ENCODE measurements around the gene CRYBG1.
A peak's percentile ranks its signal among the peaks of the same experiment; 100 is the strongest.

CRYBG1 gene

DNA sequence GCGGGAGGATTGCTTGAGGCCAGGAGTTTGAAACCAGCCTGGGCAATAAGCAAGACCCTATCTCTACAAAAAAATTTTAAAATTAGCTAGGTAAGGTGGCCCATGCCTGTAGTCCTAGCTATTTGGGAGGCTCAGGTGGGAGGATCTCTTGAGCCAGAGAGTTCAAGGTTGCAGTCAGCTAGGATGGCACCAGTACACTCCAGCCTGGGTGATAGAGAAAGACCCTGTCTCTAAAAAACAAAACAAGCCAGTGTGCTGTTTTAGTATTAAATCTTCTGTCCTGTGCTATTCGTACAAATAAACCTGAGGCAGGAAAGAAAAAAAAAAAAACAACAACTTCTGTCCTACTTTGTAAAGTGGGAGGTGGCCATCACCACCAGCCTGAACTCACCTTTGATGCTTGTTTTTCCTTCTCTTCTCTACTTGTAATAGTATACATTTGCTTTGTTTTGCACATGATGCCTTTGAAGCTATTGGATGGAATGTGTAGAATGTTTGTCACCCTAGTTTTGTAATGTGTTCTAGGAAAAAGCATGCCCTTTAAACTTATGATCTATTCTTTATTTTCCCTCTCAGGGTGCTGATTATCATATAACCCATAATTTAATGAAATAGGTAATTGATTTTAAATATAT lies 102.5 kb downstream of the CRYBG1 start:
- DNase-seq, result no peak

DNA sequence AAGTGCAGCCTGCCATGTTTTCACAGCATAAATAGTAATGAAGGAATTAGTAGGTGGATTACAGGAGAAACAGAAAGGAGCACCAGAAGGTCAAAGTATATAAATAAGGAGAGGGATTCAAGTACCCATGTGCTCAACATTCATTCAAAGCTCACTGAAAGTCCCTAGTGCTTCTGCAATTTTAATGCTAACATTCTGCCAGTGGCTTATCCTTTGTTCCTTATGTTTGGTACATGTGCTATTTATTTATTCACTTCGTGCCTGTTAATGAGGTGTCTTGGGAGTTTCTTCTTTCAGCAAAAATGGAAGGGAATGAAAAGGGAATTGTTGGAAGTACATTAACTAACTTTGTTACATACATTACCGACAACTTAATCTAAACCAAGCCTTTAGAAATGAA lies 105.7 kb downstream of the CRYBG1 start:
- no peak for DNase-seq

DNA sequence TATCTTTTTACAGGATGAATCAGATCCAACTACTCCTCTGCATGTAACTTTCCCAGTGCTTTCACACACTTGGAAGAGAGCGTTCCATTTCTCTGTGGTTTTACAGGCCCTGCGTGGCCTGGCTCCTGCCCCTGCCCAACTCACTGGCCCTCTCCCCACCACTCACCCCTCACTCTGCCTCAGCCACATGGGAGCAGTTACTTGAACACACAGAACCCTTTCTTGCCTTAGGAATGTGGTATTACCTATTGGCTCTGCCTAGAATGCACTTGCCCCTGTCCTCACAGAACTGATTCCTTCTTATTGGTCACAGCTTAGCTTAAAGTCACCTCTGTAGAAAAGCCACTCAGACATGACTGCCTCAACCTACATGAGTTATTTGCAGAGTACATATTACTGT lies 108.4 kb downstream of the CRYBG1 start:
- no peak for DNase-seq

- no peak for DNase-seq
Observed at GRCh38 chr6:106469882-106470281, 109.4 kb downstream of the CRYBG1 start.

DNA sequence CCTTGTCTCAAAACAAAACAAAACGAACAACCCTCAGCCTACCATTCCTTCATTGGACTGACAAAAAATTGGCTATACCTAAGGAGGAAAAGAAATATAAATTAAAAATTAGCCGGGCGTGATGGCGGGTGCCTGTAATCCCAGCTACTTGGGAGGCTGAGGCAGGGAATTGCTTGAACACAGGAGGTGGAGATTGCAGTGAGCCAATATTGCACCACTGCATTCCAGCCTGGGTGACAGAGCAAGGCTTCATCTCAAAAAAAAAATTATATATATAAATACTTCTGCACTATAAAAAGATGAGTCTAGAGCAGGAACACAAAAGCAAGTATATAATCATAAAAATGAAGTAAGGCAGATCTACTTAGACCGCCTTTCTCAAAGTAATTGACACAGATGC lies 109.8 kb downstream of the CRYBG1 start:
- DNase-seq, result no peak

- DNase-seq, result no peak
Observed at GRCh38 chr6:106470811-106471210, 110.3 kb downstream of the CRYBG1 start.

- DNase-seq, result no peak
Observed at GRCh38 chr6:106473812-106474211, 113.3 kb downstream of the CRYBG1 start.

- no peak for DNase-seq
Observed at GRCh38 chr6:106474466-106474865, 113.9 kb downstream of the CRYBG1 start.

DNA sequence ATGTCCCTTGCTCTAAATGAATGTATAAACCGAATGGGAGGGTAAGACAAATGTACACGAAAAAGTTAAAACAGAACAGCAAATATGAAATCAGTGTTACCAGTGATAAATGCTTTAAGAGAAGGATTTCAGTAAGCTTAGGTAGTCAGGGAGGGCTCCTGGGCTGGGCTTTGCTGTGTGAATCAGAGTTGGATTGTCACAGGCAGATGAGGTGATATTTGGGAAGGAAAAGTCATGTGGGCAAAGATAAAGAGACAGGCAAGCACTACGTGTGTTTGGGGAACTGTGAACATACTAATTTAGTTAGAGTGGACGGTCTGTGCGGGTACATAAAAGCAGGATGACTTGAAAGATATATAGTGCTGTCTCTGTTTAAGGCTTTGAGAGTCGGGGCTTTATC lies 114.8 kb downstream of the CRYBG1 start:
- DNase-seq, result no peak

DNA sequence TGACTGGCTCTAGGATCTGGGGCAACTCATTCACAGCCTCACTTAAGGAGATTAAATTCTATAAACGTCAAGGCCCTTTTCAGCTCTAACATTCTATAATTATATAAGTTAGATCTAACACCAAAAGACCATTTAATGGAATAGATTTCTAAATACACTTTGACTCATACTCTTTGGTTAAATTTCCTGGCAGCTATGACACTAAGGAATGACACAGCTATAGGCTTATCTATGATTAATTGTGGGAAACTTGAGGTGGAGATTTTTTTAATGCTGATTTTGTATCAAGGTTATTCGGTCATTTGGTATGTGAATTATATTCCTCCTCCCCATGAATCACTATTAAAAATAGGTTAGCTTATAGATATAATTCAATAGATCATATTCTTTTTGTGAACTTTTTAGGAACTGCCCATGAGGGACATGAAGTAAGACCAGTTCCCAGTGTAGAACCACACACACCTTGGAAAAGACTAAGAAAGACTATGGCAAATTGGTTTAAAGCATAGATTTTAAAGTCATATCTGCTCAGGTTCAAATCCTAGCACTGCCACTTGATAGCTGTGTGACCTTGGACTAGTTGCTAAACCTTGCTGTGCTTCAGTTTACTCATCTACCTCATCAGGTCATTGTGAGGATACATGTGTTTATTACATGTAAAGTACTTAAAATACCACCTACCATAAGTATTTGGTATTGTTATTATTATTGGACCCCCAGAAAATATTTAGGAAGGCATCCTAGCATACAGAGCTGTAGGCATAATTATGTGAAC lies 116.0 kb downstream of the CRYBG1 start:
- DNase-seq, result no peak

- DNase-seq, result no peak
Observed at GRCh38 chr6:106477146-106477545, 116.6 kb downstream of the CRYBG1 start.

DNA sequence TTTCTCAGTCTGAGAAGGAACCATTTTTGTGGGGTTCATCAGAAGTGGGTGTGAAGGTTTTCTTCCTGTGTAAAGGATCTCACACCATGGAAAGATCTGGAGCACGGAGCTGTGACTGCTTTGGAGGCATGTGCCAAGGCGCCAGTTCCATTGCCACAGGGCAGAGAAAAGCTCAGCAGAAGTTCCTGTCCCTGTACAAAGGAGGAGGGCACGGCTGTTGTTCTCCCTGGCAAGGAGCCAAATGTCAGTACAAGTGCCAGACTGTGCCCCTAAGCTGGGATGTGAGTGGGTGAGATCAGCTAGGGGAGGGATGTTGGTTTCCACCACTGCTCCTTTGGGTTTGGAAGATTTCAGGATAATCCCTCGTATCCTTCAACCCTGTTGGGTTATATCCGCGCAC lies 117.3 kb downstream of the CRYBG1 start:
- peak; percentile 0 for DNase-seq

- no peak for DNase-seq
Observed at GRCh38 chr6:106486236-106486635, 125.7 kb downstream of the CRYBG1 start.

DNA sequence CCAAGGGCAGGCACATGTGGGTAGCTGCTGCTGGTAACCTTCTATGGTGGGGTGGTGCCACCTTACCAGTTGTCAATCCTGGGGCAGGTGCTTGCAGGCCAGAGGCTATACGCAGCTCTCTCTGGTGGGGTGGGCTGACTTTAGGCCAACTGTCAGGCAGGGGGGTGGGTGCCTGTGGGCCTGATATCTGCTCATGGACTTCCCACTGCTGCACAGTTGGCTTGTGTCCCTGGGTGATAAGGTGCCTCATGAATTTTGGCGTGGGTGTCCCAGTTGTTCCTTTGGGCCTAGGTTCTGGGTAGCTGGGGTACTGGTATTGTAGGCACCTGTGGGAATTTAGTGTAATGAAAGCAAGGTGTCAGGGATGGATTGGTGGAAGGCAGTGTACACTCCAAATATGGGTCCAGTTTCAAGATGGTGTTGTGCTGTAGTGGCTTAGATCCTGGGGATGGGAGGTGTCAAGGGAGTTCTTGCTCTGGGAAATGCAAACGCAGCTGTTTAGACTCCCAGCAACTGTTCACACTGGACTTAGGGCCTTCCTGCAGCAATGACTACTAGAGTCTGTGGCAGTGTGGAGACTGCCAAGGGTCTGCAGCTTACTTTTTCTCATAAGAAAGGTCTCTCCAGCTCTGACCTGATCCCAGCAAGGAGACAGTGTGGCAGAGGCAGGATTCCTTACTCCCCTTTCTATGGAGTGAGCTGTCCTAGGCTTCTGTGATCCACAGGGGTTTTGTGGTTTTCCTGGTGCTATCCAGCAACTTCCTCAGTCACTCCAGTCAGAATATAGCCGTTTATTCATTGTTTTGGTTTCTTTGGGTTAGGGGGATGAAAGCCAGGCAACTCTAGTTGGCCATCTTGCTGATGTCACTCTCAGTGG lies 128.2 kb downstream of the CRYBG1 start:
- DNase-seq, result no peak

- DNase-seq, result no peak
Observed at GRCh38 chr6:106490030-106490429, 129.5 kb downstream of the CRYBG1 start.

DNA sequence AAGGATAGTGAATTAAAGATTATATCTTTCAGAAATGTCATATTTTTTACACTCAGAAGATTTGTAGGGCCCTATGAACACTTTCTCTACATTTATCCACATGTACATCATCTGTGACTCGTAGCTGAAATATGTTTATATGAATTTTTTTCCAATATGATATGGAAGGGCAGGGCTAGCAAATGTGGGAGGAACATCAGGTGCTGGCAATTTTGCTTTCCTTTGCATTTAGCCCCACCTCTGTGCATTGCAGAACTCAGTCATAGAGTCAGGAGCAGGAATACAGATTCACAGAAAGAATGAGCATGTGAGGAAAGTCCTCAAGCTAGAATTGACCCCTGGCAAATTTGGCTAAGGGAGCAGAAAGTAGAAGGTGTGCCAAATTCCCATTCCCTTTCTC lies 129.9 kb downstream of the CRYBG1 start:
- DNase-seq, result no peak

- DNase-seq, result no peak
Observed at GRCh38 chr6:106490974-106491373, 130.5 kb downstream of the CRYBG1 start.

DNA sequence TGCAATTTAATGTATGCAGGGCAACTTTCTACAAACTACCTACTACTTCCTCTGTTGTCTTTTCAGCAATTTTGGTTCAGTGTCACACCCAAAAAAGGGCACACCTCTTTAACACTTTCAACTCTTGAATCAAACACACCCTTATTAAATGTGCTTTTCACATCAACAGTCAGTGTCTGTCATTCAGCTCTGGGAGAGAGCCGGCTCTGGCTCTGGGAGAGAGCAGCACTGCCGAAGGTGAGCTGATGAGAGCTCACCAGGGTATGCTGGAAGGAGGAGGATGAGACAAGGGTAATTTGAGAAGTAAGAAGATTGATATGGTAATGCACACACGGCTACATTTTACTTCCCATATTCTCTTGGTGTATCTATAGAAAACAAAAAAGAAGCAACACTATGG lies 134.5 kb downstream of the CRYBG1 start:
- no peak for DNase-seq

- no peak for DNase-seq
Observed at GRCh38 chr6:106496823-106497222, 136.3 kb downstream of the CRYBG1 start.

DNA sequence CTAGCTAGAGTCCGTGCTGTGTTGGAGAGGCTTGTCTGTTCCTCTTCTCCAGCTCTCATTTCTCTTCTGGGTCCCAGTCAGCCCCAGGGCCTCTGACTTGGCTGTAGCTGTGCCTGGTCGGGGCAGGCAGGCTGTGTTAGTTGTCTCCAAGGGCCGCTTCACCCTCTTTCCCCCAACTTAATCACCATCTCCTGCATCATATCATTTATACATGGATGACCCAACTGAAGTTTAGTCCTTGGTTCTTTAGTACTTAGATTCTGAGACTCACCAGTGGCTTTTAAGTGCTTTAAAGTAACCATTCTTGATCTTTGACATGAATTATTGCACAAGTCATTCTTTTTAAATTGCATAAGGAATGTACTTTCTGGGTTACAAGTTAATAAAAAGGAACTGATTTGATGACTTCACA lies 141.4 kb downstream of the CRYBG1 start:
- no peak for DNase-seq

- DNase-seq, result no peak
Observed at GRCh38 chr6:106502559-106502958, 142.0 kb downstream of the CRYBG1 start.

- DNase-seq, result no peak
Observed at GRCh38 chr6:106508277-106508676, 147.8 kb downstream of the CRYBG1 start.

- DNase-seq, result no peak
Observed at GRCh38 chr6:106508834-106509233, 148.3 kb downstream of the CRYBG1 start.
